GM13977 (cell line): Measurements from ENCODE around the gene TMEM178A.

Experiments
- DNase-seq: peaks from one replicate; pipeline ENCODE4 v3.0.0; 2012; ENCODE audit warnings: low spot score
- CTCF ChIP-seq: IDR thresholded peaks from 2 replicates; pipeline ENCODE4 v1.5.1; 2012; ENCODE audit warnings: mild to moderate bottlenecking, control low read depth; ENCODE audit not compliant: insufficient read depth; ENCODE audit errors: extremely low read depth, missing control alignments
- in situ Hi-C: fragments of 300-500 bp; cut with MboI; formaldehyde crosslinking; loops from one replicate; pipeline ENCODE4 v1.12.0; 2022; ENCODE audit warnings: low sequenced_read_pairs, low pct_unique_long_range_greater_than_20kb, mixed read lengths, inconsistent platforms; ENCODE audit not compliant: unreplicated experiment

The TMEM178A gene

DNA sequence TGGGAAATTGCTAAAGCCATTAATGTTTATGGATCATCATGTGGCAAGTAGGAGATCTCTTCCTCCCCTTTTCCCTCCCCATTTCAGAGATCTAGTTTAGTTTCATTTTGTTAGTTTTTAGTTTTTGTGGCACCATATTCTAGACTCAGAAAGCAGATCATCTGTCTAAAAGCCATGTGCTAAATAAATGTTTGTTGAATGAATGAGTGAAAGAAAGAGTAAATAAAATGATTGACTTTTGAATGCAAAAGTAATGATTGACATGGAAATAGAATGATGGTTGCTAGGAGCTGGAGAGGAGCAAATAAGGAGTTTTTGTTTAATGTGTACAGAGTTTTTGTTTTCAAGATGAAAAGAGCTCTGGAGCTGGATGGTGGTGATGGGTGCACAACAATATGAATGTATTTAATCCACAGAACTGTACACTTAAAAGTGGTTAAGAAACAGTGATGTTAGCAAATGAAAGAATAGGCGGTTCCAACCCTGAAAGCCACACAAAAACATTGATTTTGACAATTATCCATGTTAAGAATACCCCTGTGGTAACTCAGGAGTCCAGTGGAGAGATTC is 23.6 kb downstream of the TMEM178A start:
- DNase-seq, result no peak
- in situ Hi-C loops, result no loop called here
- no peak for TF ChIP-seq CTCF

DNA sequence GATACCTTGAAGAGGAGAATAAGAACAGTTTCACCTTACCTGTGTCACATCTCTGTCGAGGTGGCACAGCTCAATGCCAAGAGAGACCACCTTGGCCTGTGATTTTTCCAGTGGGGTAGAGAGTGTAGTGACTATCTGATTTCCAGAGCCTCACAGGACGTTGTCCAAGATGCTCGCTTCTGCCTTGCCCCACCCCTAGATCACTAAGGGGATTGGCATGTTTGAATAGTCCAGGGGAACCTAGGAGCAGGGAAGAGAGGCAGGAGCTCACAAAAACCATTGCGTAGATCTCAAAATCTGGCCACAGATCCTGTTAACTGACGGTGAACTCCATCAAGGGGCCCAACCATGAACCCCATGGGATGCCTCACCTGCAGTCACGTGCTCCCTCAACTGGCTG is 24.2 kb downstream of the TMEM178A start:
- in situ Hi-C loops, result no loop called here
- TF ChIP-seq CTCF, result no peak
- DNase-seq, result no peak

DNA sequence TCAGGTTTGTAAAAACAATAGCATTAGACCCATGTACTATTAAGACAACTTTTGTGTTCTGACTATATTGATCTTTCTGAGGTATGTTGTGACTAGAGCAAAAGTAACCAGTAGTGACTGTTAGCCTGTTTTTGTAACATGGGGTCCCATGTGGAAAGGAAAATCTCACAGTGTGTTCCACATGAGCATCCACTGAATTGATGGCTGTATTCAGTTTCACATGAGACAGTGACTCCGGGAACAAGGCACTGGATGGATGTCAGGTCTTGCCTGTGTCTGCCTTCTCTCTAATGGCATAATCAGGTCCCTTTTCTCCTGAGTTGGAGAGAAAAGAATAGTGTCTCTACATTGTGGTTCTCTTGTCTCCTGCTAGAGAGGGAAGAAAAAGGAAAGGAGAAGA is 27.5 kb downstream of the TMEM178A start:
- no peak for DNase-seq
- in situ Hi-C loops, result no loop called here
- no peak for TF ChIP-seq CTCF

DNA sequence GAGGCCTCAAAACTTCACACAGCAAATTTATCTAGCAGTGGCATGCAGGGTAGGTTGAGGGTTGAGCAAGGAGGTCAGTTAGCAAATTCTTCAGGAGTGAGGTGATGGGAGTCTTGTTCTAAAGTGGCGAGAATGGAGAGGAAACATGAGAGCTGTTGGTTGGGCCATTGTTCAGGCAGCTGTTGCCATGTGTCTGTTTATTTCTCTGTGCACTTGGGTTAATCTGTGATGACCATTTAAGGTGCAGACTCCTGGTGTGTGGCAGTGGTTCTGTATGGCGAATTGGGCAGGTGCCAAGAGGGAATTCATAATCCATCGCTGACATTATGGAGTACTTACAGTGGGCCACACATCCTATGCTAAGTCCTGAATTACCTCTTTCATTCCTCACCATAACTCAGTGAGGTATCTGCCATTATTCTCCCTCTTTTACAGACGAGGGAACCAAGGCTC is 30.4 kb downstream of the TMEM178A start:
- in situ Hi-C loops, result no loop called here
- TF ChIP-seq CTCF, result no peak
- no peak for DNase-seq

- DNase-seq, result no peak
- in situ Hi-C loops, result no loop called here
- no peak for TF ChIP-seq CTCF
These were observed 31.1 kb downstream of the TMEM178A start for GRCh38 chr2:39696838-39697237.

DNA sequence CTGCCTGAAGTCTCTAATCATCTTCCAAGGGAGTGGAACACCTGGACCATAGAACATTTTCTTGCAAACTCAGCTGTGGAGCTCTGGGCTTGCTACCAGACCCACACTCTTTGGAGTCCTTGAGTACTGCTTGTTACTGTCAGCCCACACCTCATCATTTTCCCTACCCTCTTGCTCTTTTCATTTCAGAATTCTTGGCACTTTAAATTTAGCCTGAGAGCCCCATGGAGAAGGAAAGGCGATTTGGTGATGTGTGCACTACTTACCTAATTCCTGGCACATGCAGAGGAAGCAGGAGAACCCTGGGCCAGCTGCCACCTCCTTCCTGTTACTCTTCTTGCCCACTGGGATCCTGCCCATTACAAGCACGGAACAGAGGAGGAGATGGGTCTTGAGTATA is 31.7 kb downstream of the TMEM178A start:
- no peak for DNase-seq
- no peak for TF ChIP-seq CTCF
- in situ Hi-C loops, result no loop called here

DNA sequence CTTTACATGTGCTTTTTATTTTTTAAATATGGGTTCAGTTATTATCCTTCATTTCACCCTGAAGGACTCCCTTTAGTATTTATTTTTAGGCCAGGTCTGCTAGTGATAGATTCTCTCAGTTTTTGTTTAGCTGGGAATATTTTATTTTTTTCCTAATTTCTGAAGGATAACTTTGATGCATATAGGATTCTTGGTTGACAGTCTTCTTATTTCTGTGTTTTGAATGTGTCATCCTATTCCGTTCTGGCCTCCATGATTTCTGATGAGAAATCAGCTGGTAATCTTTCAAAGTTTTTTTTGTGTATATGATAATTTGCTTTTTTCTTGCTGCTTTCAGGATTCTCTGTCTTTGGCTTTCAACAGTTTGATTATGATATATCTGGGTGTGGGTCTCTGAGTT is 35.4 kb downstream of the TMEM178A start:
- in situ Hi-C loops, result no loop called here
- TF ChIP-seq CTCF, result no peak
- no peak for DNase-seq
